HG03060 (cell line): ENCODE data around the gene CIAO2A.
"Not testable (repeated sequence)": the region's sequence is repeated elsewhere in the genome, so short reads cannot be mapped to it uniquely, and the experiment has no call there.

Experiments used
- ATAC-seq: cut with Tn5 transposase; IDR thresholded peaks from one replicate; pipeline ENCODE4 v1.9.1; 2021; ENCODE audit warnings: low read depth, moderate number of reproducible peaks; ENCODE audit not compliant: unreplicated experiment

Gene CIAO2A

DNA sequence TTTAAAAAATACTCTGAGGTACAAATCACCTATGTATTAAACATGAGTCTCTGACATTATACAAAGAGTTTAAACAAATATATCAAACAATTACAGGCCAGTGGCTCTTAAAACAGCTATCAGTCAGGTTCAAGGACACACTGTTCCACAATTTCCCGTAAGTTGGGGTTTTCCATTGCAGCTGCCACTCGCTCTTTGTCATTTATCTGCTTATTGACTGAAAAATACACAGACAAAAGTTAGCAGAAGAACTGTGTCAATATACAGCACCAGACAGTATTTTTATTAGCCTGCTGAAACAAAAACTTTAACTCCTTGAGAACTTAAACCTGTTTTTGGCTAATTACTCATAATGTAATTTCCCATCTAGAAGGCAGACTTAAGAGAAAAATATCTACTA is 20.8 kb downstream of the CIAO2A start:
- no peak for ATAC-seq

GRCh38 chr15:64071931-64072765 is 21.5 kb downstream of the CIAO2A start:
- ATAC-seq: no peak

- no peak for ATAC-seq
Measured at GRCh38 chr15:64070965-64071851, 22.4 kb downstream of the CIAO2A start.

DNA sequence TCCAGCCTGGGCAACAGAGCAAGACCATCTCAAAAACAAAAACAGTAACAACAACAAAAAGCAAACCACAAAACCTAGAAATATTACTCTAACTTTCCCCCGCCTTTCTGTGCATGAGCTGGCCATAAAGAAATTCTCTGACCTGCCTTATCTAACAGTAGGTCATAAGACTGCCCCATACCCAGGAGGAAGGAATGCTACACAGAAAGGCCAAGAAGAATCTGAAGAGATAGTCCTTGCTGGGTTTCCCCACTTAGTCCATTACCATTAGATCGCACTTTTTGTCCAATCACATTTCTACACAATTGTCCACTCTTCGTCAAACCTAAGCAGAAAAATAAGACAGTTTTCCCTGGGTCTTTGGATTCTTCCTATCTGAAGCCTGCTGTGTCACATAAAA is 23.5 kb downstream of the CIAO2A start:
- ATAC-seq: no peak

DNA sequence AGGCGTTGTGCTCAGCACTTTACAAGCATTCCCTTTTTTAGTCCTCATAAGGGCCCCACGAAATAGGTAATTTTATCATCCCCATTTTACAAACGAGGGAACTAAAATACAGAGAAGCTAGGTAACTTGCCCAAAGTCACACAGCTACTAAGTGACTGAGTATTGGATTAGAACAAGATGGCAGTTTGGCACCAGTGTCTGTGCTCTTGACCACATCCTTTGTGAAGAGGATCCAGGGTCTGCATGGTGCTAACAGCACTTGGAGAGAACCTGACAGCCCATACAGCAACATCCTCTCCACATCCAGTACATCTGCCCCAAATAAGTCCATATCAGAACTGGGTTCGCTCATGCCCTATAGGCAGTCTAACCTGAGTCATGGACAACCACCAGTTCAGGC is 25.5 kb downstream of the CIAO2A start:
- no peak for ATAC-seq

- no peak for ATAC-seq
Measured at GRCh38 chr15:64067564-64068030, 26.0 kb downstream of the CIAO2A start.

DNA sequence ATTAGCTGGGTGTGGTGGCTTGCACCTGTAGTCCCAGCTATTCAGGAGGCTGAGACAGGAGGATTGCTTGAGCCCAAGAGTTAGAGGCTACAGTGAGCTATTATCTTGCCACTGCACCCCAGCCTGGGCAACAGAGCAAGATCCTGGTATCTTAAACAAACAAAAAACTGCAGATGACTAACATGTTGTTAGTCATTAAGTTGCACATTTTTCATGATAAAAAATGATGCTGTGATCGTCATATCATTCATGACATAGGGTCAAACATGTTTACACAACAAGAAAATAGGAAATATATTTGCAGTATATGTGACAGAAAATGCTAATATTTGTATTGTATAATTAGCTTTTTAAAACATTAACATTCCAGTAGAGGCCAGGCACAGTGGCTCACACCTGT is 27.2 kb downstream of the CIAO2A start:
- no peak for ATAC-seq

GRCh38 chr15:64060716-64061115 is 32.9 kb downstream of the CIAO2A start:
- no peak for ATAC-seq

GRCh38 chr15:64059104-64059503 is 34.5 kb downstream of the CIAO2A start:
- ATAC-seq: not testable (repeated sequence)

DNA sequence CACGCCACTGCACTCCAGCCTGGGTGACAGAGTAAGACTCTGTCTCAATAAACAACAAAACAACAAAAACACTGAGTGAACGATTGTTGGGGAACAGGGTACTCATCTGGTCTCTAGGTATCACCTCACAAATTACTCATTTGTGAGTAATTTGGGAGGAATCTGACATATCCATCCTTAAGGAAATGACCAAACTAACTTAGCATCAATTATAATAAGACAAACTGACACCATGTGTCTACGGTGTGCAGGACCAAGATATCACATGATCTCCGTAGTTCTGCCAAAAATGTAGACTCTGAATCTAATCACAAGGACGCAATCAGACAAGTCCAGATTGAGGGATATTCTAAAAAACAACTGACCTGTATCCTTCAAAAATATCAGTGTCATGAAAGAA is 35.4 kb downstream of the CIAO2A start:
- ATAC-seq: no peak

- not testable (repeated sequence) for ATAC-seq
Measured at GRCh38 chr15:64053674-64054073, 40.0 kb downstream of the CIAO2A start.

DNA sequence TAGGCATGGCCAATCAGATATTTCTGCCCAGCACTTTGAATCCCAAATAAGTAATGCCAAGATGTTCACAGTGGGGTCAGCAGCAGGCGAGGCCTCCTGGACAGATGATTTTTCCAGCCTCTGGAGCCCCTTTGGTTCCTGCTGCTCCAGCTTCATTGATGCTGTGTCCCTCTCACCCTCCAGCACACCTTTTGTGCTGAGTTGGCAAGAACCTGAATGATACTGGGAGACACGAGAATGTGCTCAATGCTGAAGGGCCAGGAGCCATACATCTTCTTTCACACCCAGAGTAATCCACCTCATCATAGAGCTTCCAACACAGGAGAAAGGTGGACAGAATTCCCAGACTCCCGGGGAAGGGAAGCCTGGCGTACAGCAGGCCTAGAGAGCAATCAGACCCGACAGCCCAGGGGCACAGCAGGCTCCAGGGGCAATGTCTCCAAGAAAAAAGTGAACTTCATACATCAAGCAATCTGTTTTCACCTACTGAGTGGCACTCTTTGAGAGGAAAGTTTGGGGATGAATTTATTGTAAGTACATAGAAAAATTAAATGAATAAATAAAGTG is 40.6 kb downstream of the CIAO2A start:
- ATAC-seq: no peak

DNA sequence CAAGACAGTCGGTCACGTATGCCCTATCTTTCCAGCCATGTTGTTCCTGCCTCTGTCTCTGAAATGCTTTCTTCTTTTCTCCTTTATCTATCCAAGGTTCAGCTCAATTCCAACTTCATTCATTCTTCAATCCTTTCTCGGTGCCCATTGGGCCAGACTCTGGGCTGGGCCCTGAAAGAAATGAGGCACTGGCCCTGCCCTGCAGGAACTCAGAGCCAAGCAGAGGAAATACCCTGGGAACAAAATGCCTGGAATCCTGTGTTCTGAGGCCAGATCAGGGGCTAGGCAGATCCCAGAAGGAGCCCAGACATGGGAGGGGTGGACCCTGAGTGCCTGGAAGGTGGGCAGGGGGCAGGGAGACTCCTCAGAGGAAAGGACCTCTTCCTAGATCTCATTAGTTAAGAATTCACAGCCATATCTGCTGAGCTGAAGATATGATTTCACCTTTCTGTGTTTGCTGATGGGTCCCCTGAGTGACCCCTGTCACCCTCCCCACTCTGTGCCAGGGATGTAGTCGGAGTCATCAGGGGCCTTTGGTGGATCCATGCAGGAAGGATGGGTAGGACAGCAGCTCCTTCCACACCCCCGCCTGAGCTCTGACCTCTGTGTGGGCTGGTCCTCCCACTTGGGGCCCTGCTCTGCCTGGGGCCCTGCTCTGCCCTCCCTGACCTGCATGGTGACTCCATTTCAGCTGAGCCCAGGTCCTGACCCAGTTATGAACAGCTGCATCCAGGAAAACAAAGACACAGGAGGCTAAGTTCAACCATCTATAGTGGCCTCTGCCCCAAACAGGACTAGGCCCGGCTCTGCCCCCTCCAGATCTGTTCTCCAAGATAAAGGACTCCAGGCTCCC is 42.0 kb downstream of the CIAO2A start:
- no peak for ATAC-seq

GRCh38 chr15:64051093-64051402 is 42.6 kb downstream of the CIAO2A start:
- ATAC-seq: no peak

GRCh38 chr15:64050281-64051092 is 43.2 kb downstream of the CIAO2A start:
- no peak for ATAC-seq

DNA sequence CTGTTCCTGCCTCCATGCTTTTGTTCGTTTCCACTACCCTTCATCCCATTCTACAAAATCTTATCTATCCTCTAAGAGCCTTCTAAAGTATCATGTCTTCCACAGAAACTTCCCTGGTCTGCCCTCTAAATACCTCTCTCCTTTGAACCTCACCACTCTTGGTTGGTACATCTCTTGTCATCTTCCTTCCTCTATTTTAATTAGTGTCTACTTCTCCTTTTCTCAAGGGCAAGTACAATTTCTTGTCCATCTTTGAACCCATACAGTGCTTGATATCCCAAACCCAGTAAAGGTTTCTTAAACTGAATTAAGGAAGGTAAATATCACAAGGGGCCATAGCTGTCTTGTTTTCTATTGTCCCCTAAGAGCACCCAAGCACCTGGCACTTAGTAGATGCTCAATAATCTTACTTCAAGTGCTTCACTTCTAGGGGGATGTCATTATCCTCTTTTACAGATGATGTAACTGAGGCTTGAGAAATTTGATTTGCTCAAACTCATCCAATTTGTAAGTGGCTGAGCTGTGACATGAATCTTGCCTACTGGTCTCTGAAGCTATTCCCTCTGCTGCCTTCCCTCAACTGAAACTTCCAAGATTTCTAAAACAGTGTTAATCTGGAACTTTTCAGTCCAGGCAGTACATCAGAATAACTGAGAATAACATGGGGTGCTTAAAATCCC is 44.7 kb downstream of the CIAO2A start:
- no peak for ATAC-seq

DNA sequence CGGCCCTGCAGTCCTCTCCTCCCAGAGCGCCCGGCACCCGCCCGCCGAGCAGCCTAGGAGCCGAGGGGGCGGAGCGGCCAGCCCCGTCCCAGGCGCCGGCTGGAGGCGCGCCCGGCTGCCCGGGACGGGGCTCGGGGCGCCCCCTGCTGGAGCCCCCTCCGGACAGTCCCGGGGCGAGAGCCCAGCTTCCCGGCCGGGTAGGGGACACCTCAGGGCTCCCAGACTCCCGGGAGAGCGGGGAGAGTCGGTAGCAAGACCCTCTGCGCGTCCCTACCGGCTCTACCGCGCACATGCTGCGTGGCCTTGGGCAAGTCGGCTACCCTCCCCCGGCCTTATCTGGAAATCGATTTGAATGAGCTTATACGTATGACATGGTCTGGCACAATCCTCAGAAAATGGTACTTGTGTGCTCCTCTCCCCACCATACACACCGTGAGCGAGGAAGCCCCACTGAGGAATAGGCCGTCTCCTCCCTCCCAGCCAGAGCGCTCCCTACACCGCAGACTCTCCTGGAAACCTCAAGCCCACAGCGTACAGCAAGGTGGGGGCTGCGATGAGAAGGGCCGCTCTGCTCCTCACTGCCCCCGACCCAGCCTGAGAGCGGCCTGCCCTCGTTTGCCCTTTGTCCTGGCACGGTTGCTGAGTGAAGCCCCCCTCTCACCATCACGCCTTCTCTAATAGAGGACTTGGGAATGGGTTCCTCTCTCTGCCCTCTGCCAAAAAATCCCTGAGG is 47.1 kb downstream of the CIAO2A start, which contains the start of gene DAPK2:
DAPK2 (minus strand) TSS at position 65 of the 733 bp plus-strand sequence. CDS start 6,224 bp downstream, outside the sequence.
- ATAC-seq: no peak

DNA sequence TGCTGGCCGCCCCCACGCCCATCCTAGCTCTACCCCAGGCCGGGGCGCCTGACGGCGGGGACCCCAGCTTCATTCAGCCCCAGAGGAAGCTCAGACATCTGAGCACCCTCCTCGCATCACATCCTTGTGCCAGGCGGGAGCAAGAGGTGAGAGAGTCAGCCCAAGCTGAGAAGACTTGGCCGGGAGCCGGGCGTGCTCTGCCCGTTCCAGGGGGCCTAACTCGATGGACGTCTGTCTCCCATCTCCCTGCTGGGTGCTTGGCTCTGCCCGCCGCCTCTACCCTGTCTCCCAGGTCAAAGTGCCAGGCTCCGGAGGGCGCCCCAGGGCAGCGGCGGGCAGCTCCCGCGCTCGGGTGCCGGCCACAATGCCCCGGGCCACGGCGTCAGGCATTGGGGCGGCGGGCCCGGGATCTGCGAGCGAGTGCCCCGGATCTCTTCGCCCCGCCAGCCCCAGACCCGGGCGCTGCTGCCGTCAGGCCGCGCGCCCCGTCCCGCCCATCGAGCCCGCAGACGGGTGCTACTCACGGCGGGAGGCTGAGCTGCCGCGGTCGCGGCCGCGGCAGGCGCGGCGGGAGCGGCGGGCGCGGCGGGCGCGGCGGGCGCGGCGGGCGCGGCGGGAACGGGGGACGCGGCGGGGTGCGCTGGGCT is 47.7 kb downstream of the CIAO2A start:
- ATAC-seq: no peak
